GM12872 (cell line): Measurements from ENCODE around the gene PNPLA2.

Source experiments
- TF ChIP-seq, protein P1 (sequence below): IDR thresholded peaks from 3 replicates; pipeline ENCODE4 v1.5.1; 2011; ENCODE audit warnings: low read depth, mild to moderate bottlenecking, low read length, moderate library complexity; ENCODE audit not compliant: insufficient read depth

The PNPLA2 gene

DNA sequence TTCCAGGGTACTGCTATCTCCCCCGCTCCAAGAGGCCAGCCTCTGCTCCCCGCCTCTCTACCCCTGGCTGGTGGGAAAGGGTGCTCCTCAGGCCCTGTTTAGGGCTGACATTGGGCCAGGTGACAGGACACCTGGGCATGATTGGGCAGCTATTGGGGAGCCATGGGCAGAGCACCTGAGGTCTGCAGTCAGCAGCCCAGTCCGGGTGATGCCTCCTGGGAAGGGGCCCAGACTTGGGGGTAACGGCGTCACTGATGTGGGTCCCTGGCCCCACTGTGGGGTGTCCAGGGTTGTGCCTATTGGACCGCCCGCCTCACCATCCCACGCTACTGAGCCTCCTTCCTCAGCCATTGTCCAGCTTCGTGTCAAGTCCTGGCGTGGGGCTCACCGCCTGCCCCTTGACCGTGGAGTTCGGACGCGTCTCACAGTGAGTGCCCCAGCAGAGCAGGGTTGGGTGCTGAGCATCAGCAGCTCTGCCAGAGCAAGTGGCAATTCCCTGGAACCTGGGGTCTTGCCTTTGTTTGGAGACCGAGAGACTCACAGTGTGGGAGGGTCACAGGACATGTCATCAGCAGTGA lies 38.7 kb upstream of the PNPLA2 start:
- TF ChIP-seq, protein P1, sequence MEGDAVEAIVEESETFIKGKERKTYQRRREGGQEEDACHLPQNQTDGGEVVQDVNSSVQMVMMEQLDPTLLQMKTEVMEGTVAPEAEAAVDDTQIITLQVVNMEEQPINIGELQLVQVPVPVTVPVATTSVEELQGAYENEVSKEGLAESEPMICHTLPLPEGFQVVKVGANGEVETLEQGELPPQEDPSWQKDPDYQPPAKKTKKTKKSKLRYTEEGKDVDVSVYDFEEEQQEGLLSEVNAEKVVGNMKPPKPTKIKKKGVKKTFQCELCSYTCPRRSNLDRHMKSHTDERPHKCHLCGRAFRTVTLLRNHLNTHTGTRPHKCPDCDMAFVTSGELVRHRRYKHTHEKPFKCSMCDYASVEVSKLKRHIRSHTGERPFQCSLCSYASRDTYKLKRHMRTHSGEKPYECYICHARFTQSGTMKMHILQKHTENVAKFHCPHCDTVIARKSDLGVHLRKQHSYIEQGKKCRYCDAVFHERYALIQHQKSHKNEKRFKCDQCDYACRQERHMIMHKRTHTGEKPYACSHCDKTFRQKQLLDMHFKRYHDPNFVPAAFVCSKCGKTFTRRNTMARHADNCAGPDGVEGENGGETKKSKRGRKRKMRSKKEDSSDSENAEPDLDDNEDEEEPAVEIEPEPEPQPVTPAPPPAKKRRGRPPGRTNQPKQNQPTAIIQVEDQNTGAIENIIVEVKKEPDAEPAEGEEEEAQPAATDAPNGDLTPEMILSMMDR: no peak

DNA sequence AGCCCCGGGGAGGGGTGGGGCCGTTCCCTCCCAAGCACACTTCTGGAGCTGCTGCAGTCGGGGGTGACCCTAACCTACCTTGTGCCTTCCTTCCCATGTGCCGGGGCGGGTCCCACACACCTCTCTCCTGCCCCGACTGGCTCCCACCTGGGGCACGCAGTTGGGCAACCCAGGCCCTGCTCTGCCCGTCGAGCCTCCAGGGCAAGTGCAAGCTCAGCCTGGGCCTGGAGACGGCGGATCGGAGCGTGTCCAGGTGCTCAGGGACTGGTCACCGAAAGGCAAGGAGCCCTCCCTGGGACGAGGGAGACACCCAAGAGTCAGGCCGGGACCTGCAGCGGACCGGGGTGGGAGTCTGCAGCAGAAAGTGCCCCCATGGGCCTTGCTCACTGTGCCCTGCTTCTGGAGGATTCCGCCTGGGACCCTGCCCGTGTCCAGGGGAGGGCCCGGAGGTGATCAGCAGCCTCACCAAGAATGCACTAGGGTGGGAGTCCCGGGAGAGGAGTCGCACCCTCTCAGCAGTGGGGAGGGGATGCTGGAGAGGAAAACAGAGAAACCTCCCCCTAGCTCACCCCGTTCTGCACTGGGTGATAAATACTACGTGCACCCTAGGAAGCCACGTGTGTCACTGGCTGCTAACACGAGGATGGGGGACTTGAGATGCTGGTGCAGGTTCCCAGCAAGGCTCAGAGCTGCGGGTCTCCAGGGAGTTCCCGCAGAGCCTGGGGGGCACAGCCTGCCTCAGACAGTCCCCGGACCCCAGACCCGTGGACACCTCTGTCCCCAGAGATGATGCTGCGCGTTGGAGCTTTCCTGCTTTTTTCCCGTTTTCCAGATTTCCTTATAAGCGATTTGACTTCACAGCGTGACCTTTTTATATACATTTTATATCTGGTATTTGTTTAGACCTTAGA lies 36.2 kb upstream of the PNPLA2 start:
- TF ChIP-seq, protein P1: no peak

DNA sequence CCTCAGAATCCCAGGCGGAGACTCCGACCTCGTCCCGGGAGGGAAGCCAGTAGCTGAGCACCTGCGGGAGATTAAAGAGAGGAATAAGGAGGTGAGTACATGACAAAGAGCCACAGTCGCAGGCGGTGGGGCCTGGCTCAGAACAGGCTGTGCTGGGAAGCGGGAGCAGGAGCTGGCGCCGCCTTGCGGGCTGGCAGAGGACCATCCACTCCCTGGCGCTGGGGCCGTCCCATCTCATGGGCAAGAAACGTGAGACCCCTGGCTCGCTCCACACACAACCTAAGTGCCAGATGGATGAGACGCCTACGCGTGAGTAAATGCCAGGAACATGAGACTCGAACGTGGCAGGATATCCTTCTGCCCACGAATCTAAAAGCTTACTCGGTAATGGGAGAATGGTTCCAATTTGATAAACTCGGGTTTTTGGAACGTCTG lies 35.1 kb upstream of the PNPLA2 start:
- TF ChIP-seq, protein P1: peak; percentile 68

DNA sequence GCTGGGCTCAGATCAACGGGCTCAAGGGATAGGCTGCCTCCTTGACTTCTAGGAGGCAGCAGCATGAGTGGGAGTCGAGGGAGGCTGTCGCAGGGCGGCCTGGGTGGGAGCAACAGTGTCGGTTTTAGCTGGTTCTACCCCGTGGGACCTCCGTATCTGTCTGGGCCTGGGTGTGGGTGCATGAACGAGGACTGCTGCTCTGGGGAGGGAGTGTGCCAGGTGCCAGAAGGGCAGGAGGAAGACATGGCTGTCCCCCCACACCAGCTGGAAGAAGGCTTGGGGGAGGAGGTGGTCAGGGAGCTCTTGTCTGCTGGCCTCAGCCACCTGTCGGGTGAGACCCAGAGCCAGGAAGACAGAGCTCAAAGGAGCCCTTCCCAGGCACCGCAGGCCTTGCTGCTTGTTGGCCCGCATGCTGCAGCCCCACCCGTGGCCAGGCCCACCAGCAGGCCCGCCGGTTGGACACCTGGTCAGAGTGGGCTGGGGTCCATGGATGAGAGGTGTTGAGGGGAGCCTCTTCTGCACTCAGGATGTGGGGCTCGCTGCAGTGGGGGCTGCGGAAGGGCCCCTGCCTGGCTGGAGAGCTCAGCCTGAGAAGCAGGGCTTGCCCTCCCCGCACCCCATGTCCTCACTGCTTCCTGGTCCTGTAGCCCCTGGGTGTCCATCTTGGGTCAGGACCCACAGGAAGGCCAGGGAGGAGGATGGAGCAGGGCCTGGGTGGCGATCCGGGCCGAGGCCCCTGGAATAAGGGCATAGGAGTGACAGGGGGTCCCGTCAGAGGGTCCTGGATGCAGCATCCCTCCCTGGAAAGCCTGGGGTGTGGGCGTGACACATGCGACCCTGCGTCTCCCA lies 32.3 kb upstream of the PNPLA2 start:
- TF ChIP-seq, protein P1: no peak

DNA sequence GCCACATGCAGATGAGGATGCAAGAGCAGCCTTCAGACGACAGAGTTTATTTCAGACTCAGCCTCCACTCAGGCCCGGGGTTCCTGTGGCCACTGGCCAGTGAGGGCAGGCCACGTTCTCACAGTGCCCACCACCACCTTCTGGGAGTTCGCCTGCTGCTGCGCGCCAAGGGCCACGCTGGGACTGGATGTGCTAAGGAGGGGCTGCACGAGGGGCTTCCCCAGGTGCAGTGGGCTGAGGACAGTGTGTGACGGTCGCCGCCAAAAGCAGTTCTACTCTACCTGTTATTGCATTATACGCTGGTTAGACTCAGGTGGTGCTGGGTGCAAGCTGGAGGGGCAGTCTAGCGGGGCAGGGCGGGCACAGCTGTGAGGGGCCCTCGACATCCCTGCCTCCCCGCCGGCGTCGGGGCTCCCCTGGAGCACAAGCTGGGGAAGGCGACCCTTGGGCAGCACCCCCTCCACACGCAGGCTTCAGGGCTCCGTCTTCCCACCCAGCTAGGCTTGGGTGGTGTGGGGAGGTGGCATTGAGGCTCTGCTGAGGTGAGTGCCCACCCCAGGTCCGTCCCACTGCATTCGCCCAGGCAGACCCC lies 31.5 kb upstream of the PNPLA2 start:
- TF ChIP-seq, protein P1: no peak

DNA sequence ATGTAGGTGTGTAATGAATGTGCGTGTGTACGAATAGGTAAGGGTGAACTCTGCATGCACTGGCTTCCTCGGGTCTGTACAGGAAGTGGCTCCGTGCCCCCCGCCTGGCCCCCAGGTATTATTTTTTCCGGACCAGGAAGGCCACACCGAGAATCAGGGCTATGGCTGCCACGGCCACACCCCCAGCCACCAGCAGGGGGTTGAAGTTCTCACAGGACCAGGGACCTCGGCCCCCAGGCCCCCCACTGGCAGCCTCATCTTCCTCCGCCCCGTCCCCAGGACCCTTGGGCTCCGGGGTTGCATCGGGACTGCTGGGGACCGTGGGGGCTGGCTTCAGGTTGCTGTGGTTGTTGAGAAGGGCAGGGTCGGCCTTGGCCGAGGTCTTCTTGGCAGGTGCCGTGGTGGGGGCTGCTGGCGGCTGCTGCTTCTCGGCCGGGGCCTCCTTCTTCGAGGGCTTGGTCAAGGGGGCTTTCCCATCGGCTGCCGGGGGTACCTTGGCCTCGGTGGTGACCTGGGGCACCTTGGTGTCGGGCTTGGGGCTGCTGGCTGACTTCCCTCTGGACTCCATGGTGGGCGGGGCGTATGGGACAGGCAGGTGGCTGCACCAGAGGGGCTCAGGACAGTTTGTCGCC lies 30.6 kb upstream of the PNPLA2 start:
- TF ChIP-seq, protein P1: peak; percentile 26; the same call in 1 of the 3 replicates
